GM12801 (cell line): ENCODE data around the gene BMP7.

Experiments used
- TF ChIP-seq, protein P1 (sequence below): IDR thresholded peaks from one replicate; pipeline ENCODE4 v1.5.1; 2011; ENCODE audit warnings: control low read depth; ENCODE audit not compliant: insufficient read length; ENCODE audit errors: extremely low read depth

BMP7 gene

DNA sequence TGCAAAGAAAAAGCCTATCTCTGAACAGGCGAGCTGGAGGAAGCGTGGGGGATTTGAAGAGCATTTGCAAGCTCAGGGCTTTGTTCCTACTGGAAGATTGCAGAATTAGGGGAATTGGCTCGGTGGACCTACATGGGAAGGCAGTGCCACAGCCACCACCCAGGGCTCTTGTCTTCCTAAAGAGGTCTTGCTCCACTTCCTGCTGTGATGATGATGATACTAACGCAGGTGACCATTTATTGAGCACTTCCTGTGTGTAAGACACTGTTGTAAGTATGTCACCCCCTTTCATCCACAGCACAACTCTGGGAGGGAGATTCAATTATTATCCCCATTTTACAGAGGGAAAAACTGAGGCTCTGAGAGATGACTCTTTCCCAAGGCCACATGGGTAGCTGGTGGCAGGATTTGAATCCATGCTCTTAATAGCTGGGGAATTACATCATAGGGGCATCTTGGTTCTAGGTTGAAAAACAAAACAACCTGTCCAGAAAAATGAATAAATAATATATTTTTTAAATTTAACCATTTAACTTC is 41.2 kb downstream of the BMP7 start:
- TF ChIP-seq, protein P1, sequence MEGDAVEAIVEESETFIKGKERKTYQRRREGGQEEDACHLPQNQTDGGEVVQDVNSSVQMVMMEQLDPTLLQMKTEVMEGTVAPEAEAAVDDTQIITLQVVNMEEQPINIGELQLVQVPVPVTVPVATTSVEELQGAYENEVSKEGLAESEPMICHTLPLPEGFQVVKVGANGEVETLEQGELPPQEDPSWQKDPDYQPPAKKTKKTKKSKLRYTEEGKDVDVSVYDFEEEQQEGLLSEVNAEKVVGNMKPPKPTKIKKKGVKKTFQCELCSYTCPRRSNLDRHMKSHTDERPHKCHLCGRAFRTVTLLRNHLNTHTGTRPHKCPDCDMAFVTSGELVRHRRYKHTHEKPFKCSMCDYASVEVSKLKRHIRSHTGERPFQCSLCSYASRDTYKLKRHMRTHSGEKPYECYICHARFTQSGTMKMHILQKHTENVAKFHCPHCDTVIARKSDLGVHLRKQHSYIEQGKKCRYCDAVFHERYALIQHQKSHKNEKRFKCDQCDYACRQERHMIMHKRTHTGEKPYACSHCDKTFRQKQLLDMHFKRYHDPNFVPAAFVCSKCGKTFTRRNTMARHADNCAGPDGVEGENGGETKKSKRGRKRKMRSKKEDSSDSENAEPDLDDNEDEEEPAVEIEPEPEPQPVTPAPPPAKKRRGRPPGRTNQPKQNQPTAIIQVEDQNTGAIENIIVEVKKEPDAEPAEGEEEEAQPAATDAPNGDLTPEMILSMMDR: no peak

- TF ChIP-seq, protein P1: no peak
Measured at GRCh38 chr20:57224641-57225138, 41.8 kb downstream of the BMP7 start.

- TF ChIP-seq, protein P1: no peak
Measured at GRCh38 chr20:57223648-57224489, 42.6 kb downstream of the BMP7 start.

DNA sequence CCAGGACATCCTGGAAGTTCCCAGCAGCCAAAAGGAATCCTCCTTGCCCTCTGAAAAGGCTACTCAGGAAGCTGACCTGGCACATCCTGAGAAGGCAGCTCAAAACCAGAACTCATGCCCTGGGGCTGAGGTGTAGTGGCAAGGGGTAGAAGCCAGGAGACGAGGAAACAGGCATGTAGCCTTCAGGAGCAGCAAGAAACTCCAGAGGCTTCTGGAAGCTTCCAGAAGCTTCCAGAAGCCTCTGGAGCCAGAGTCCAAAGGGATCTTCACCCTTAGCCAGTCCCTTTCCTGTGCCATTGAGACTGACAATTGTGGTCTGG is 43.9 kb downstream of the BMP7 start:
- TF ChIP-seq, protein P1: no peak

DNA sequence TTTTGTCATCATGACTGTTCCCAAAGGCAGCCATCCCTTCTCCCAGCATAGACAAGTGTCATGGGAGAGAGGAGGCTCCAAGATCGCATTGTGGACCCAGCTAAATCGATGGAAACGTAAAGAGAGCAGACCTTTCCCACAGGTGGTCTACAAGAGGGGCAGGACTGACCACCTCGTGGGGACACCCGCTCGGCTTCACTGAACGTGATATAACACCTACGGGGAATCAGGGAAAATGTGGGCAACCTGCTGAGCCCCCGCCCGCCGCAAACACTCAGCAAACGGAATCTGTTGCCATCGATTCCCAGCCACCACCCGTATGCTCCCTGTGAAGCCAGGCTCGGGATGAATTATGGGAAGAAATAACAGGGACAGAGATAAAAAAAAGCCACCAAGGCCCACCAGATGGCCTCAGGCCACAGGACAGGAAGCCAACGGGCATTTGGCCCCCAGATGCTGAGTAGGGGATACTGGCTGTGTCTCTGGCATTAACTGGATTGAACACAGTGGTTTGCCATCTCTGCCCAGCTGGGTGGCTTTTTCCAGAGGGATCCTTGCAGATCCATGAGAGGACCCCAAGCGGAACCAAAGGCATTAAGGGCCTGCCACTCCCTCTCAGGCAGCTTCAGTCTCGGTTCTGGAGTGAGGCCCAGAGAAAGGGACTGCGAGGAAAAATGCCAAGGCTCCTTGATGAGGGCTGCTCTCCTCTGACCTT is 44.4 kb downstream of the BMP7 start:
- TF ChIP-seq, protein P1: no peak

- TF ChIP-seq, protein P1: no peak
Measured at GRCh38 chr20:57220337-57221145, 45.9 kb downstream of the BMP7 start.
